ENCODE results near the gene HUNK. TPM values are rescaled to one million over a fixed set of nuclear protein-coding genes. Genes with fewer than 3 reads are reported as not detected.

The HUNK gene
- total and polyA plus RNA-seq, 7 donors = 0.71 to 2.6 (median 1.5) TPM

GRCh38 chr21:31985398-31985797 is 112.6 kb downstream of the HUNK start:
- TF ChIP-seq POLR2AphosphoS5 (IDR thresholded peaks at IDR 0.05) (no peak), EP300 (IDR thresholded peaks at IDR 0.05) (no peak), POLR2A (IDR thresholded peaks at IDR 0.05) (no peak)
- TF ChIP-seq, protein P1, sequence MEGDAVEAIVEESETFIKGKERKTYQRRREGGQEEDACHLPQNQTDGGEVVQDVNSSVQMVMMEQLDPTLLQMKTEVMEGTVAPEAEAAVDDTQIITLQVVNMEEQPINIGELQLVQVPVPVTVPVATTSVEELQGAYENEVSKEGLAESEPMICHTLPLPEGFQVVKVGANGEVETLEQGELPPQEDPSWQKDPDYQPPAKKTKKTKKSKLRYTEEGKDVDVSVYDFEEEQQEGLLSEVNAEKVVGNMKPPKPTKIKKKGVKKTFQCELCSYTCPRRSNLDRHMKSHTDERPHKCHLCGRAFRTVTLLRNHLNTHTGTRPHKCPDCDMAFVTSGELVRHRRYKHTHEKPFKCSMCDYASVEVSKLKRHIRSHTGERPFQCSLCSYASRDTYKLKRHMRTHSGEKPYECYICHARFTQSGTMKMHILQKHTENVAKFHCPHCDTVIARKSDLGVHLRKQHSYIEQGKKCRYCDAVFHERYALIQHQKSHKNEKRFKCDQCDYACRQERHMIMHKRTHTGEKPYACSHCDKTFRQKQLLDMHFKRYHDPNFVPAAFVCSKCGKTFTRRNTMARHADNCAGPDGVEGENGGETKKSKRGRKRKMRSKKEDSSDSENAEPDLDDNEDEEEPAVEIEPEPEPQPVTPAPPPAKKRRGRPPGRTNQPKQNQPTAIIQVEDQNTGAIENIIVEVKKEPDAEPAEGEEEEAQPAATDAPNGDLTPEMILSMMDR (IDR thresholded peaks at IDR 0.05) = no peak
- intact Hi-C loops (cut with DNase I) = no loop called here
- no peaks in the 10 kb centered on the region for H3K36me3 ChIP-seq
- no peaks in the 10 kb centered on the region for H3K9me3 ChIP-seq
- no peak for DNase-seq
- WGBS, 2 donors = 88 to 89% methylated on average over 7 of the region's 7 CpGs
- H3K27ac ChIP-seq = no peak overlapping the region
- no peak overlapping the region for H3K4me3 ChIP-seq
- no peaks in the 10 kb centered on the region for H3K27me3 ChIP-seq
- no peaks in the 10 kb centered on the region for H3K4me1 ChIP-seq

DNA sequence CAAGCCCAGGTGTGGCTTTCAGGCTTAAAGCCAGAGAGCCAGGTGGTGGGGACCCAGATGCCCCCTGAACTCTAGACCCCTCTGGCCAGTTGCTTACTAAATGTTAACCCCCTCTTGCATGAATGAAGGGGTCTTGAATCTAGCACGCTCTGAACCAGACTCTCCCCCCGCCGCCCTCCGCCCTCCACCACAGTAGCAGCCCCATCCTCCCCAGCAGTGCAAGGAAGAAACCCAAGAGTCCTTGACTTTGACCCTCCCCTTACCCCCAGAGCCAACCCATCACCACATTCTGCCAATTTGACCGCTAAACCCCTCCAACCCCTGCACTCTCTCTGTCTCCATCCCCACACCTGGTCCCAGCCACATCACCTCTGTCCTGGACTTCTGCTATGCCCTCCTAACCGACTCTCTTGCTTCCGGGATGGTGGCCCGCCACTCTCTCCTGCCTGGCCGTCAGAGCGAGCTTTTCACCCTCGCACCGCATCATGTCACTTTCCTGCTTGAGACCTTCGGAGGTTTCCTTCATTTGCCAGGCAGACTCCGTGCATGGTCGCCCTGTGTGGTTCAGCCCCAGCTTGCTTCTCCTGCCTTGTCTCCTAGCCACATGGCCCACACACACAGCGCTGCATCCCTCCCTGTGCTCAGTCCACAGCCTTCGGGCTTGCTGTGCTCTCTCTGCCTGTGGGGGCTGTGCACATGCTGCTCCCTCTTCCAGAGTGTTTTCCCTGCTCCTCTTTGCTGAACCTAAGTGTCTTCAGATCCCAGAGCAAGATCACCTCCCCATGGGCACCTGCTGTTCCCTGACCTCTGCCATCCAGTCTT is 113.4 kb downstream of the HUNK start:
- intact Hi-C loops (cut with DNase I) = no loop called here
- no peak for DNase-seq

DNA sequence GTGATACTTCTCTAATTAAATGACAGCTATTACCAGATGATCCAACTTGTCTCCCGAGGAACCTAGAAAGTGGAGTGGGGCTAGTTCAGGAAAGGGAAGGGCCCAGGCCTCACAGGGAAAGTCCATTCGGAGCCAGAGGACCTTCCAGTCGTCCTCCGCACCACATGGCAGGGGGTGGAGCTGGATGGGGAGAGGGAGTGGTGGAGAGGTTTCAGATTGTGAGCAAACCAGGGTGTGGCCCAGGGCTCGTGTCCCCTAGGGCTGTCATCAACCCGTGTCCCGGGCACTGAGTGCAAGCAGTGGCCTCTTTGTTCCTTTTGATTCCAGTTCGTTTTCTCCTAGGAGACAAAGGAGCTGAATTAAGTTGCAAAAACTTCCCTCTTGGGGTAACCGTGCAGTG is 114.9 kb downstream of the HUNK start:
- Histone ChIP-seq H3K27ac (no peak overlapping the region), H3K9me3 (no peaks in the 10 kb centered on the region), H3K4me1 (no peaks in the 10 kb centered on the region), H3K36me3 (no peaks in the 10 kb centered on the region), H3K27me3 (no peaks in the 10 kb centered on the region), H3K4me3 (no peak overlapping the region)
- DNase-seq = no peak
- intact Hi-C loops (cut with DNase I) = no loop called here
- 16 to 47% methylated on average over 9 of the region's 9 CpGs for WGBS, 2 donors
- TF ChIP-seq, protein P1 (IDR thresholded peaks at IDR 0.05) = no peak
- no peak for TF ChIP-seq POLR2AphosphoS5 (IDR thresholded peaks at IDR 0.05)
- no peak for TF ChIP-seq EP300 (IDR thresholded peaks at IDR 0.05)
- no peak for TF ChIP-seq POLR2A (IDR thresholded peaks at IDR 0.05)

More for the DNA sequence above, 113.4 kb downstream of the HUNK start:
- Histone ChIP-seq H3K4me3 (no peak overlapping the region), H3K27ac (no peak overlapping the region), H3K27me3 (no peaks in the 10 kb centered on the region), H3K4me1 (no peaks in the 10 kb centered on the region), H3K9me3 (no peaks in the 10 kb centered on the region), H3K36me3 (no peaks in the 10 kb centered on the region)
- 94 to 96% methylated on average over 17 of the region's 17 CpGs for WGBS, 2 donors
- TF ChIP-seq, protein P1 (IDR thresholded peaks at IDR 0.05) = no peak
- TF ChIP-seq POLR2AphosphoS5 (IDR thresholded peaks at IDR 0.05) (no peak), POLR2A (IDR thresholded peaks at IDR 0.05) (no peak), EP300 (IDR thresholded peaks at IDR 0.05) (no peak)

- intact Hi-C loops (cut with DNase I) = no loop called here
- Histone ChIP-seq H3K27ac (no peak overlapping the region), H3K36me3 (no peaks in the 10 kb centered on the region), H3K9me3 (no peaks in the 10 kb centered on the region), H3K4me3 (no peak overlapping the region), H3K27me3 (no peaks in the 10 kb centered on the region), H3K4me1 (no peaks in the 10 kb centered on the region)
- DNase-seq = no peak
- TF ChIP-seq, protein P1 (IDR thresholded peaks at IDR 0.05) = no peak
- TF ChIP-seq EP300 (IDR thresholded peaks at IDR 0.05) (no peak), POLR2AphosphoS5 (IDR thresholded peaks at IDR 0.05) (no peak), POLR2A (IDR thresholded peaks at IDR 0.05) (no peak)
- WGBS, 2 donors = 73 to 90% methylated on average over 4 of the region's 4 CpGs
Measured at GRCh38 chr21:31988492-31989290, 115.9 kb downstream of the HUNK start.

All from sigmoid colon (tissue), 7 donors.